ENCODE results near the gene TMEM86A.

DNA sequence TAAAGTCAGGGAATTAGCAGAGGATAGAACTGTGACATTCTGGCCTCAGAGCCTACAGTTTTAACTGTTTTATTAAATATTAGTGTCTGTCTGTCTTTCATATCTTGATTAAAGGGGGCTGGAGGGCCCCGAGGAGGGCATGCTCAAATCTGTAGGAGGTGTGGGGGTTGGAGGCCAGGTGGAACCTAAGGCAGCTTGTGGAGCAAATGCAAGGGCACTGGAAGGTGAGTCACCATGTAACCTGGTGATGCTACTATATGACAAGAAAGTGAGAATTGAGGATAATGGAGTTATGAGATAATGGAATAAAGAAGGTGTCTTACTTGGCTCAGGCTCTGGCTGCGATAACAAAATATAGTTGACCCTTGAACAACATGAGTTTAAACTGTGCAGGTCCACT lies 27.3 kb upstream of the TMEM86A start:
- TF ChIP-seq, protein P1, sequence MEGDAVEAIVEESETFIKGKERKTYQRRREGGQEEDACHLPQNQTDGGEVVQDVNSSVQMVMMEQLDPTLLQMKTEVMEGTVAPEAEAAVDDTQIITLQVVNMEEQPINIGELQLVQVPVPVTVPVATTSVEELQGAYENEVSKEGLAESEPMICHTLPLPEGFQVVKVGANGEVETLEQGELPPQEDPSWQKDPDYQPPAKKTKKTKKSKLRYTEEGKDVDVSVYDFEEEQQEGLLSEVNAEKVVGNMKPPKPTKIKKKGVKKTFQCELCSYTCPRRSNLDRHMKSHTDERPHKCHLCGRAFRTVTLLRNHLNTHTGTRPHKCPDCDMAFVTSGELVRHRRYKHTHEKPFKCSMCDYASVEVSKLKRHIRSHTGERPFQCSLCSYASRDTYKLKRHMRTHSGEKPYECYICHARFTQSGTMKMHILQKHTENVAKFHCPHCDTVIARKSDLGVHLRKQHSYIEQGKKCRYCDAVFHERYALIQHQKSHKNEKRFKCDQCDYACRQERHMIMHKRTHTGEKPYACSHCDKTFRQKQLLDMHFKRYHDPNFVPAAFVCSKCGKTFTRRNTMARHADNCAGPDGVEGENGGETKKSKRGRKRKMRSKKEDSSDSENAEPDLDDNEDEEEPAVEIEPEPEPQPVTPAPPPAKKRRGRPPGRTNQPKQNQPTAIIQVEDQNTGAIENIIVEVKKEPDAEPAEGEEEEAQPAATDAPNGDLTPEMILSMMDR (IDR thresholded peaks at IDR 0.05) = no peak
- TF ChIP-seq POLR2A (IDR thresholded peaks at IDR 0.05) = no peak

All from body of pancreas (tissue), 4 donors.